Karpas-422 (cell line): ENCODE results near the gene NIPSNAP2. TPM values are rescaled to one million over a fixed set of nuclear protein-coding genes. Genes with fewer than 3 reads are reported as not detected.
"Not testable (repeated sequence)": the region's sequence is repeated elsewhere in the genome, so short reads cannot be mapped to it uniquely, and the experiment has no call there.

Source experiments
- DNase-seq: peaks from one replicate; pipeline ENCODE4 v3.0.0-alpha.2; 2015
- H2AFZ ChIP-seq: fragments of 200-600 bp; sonication (generic); 2 replicates; pipeline ENCODE4 v1.6.1; 2014; ENCODE audit warnings: antibody characterized with exemption, low read length, mixed read lengths
- H3K27ac ChIP-seq: fragments of 200-600 bp; sonication (generic); 2 replicates; pipeline ENCODE4 v1.5.1; 2014; ENCODE audit warnings: mild to moderate bottlenecking, low read length, moderate library complexity
- H3K27me3 ChIP-seq: fragments of 200-600 bp; sonication (generic); 2 replicates; pipeline ENCODE4 v1.6.1; 2014; ENCODE audit warnings: low read length, mixed read lengths
- H3K36me3 ChIP-seq: fragments of 200-600 bp; sonication (generic); 2 replicates; pipeline ENCODE4 v1.6.1; 2014; ENCODE audit warnings: low read length, mixed read lengths; ENCODE audit not compliant: insufficient read depth
- H3K4me1 ChIP-seq: fragments of 200-600 bp; sonication (generic); 2 replicates; pipeline ENCODE4 v1.6.1; 2014; ENCODE audit warnings: mild to moderate bottlenecking, low read length, mixed read lengths
- H3K4me2 ChIP-seq: fragments of 200-600 bp; sonication (generic); 2 replicates; pipeline ENCODE4 v1.6.1; 2014; ENCODE audit warnings: low read length, low read depth, mild to moderate bottlenecking; ENCODE audit not compliant: poor library complexity, severe bottlenecking
- H3K4me3 ChIP-seq: fragments of 200-600 bp; sonication (generic); 2 replicates; pipeline ENCODE4 v1.5.1; 2014; ENCODE audit warnings: mild to moderate bottlenecking, antibody characterized with exemption, low read length, mixed read lengths
- H3K79me2 ChIP-seq: fragments of 200-600 bp; sonication (generic); 2 replicates; pipeline ENCODE4 v1.6.1; 2014; ENCODE audit warnings: mild to moderate bottlenecking, low read length, mixed read lengths
- H3K9ac ChIP-seq: fragments of 200-600 bp; sonication (generic); 2 replicates; pipeline ENCODE4 v1.6.0; 2014; ENCODE audit warnings: low read length
- H3K9me2 ChIP-seq: fragments of 200-600 bp; sonication (generic), shearing (Covaris generic); replicated peaks from 2 replicates; pipeline ENCODE4 v1.6.0; 2014; ENCODE audit warnings: mild to moderate bottlenecking, low read length, moderate library complexity; ENCODE audit not compliant: insufficient read depth
- H3K9me3 ChIP-seq: fragments of 300-700, 200-600 bp; sonication (generic); 2 replicates; pipeline ENCODE4 v1.6.1; 2014; ENCODE audit warnings: low read length, mixed read lengths
- H4K20me1 ChIP-seq: fragments of 200-600 bp; sonication (generic); 2 replicates; pipeline ENCODE4 v1.6.1; 2014; ENCODE audit warnings: mild to moderate bottlenecking, antibody characterized with exemption, low read length, low read depth; ENCODE audit not compliant: insufficient read depth
- total RNA-seq: library from RNA; depleted of rRNA; stranded (reverse); fragments of >200 nt; shearing (Covaris generic); gene quantifications from 2 replicates; pipeline ENCODE4 v1.2.3, GENCODE V29; 2014; ENCODE audit warnings: low replicate concordance

Gene NIPSNAP2
- total RNA-seq, 1 experiment from 2014 or later: 48.6 TPM

- peak overlapping the region; percentile 77; the same call in 1 of the 2 replicates for H2AFZ ChIP-seq
- not testable (repeated sequence) for H3K27me3 ChIP-seq, DNase-seq, H3K36me3 ChIP-seq, H3K4me1 ChIP-seq, H3K9me3 ChIP-seq, H3K27ac ChIP-seq, H3K9me2 ChIP-seq, H4K20me1 ChIP-seq
- H3K4me2 ChIP-seq: peak overlapping the region; percentile 98
- peak overlapping the region; percentile 99 for H3K9ac ChIP-seq
- H3K4me3 ChIP-seq: peak overlapping the region; percentile 100
- H3K79me2 ChIP-seq: peaks cover 23% of the 10 kb centered on the region
Measured at GRCh38 chr7:55952352-55952671, 12.1 kb upstream of the NIPSNAP2 start.

- Histone ChIP-seq H3K27ac (no peak overlapping the region), H3K27me3 (no peaks in the 10 kb centered on the region), H3K79me2 (peaks cover 23% of the 10 kb centered on the region), H3K9me2 (no peaks in the 10 kb centered on the region), H3K9me3 (no peaks in the 10 kb centered on the region), H3K36me3 (peaks cover 7% of the 10 kb centered on the region; the same call in 1 of the 2 replicates), H2AFZ (no peak overlapping the region), H4K20me1 (no peaks in the 10 kb centered on the region), H3K4me2 (no peak overlapping the region), H3K4me3 (no peak overlapping the region), H3K4me1 (peaks cover 9% of the 10 kb centered on the region), H3K9ac (no peak overlapping the region)
- DNase-seq: no peak
Measured at GRCh38 chr7:55953707-55954475, 10.5 kb upstream of the NIPSNAP2 start.

DNA sequence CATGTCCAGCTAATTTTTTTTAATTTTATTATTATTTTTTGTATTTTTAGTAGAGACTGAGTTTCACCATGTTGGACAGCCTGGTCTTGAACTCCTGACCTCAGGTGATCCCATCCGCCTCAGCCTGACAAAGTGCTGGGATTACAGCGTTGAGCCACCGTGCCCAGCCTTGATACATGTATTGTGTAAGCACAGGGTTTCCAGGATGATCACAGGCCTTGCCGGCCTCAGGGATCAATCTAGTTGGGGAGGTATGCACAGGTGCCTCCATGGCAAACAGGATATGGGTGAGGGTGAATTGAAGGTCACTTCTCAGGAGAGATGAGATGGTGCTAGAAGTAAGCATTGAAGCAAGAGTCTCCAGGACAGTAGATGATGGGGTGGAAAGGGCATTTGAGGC is 7.2 kb upstream of the NIPSNAP2 start:
- DNase-seq: no peak
- H3K4me1 ChIP-seq: peaks cover 9% of the 10 kb centered on the region
- H4K20me1 ChIP-seq: no peaks in the 10 kb centered on the region
- no peak overlapping the region for H2AFZ ChIP-seq
- H3K79me2 ChIP-seq: peaks cover 18% of the 10 kb centered on the region
- H3K4me3 ChIP-seq: no peak overlapping the region
- H3K36me3 ChIP-seq: peaks cover 7% of the 10 kb centered on the region; the same call in 1 of the 2 replicates
- H3K9ac ChIP-seq: no peak overlapping the region
- no peaks in the 10 kb centered on the region for H3K9me2 ChIP-seq
- no peaks in the 10 kb centered on the region for H3K9me3 ChIP-seq
- H3K27me3 ChIP-seq: no peaks in the 10 kb centered on the region
- H3K27ac ChIP-seq: no peak overlapping the region
- H3K4me2 ChIP-seq: no peak overlapping the region

DNA sequence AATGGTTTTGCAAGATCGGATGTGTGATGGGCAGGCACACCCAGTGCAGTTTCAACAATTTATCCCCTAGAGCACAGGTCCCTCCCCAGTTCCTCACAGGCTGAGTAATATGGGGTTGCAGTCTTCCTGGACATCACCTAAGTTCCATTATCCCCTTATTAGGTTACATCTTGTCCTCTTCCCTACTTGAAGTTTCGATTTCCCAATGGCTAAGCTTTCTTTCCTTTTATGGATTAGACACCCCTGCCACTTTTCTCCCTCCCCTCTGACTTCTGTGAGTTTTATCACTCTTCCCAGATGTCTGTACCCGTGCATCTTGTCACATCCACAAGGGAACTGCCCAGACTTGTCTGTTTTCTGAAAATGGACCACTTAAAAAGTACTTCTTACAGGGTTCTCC is 2.4 kb upstream of the NIPSNAP2 start:
- H3K79me2 ChIP-seq: peaks cover 28% of the 10 kb centered on the region
- no peaks in the 10 kb centered on the region for H3K27me3 ChIP-seq
- no peaks in the 10 kb centered on the region for H3K36me3 ChIP-seq
- DNase-seq: no peak
- H4K20me1 ChIP-seq: no peaks in the 10 kb centered on the region
- H3K9me3 ChIP-seq: no peaks in the 10 kb centered on the region
- no peak overlapping the region for H3K27ac ChIP-seq
- H3K9ac ChIP-seq: no peak overlapping the region
- H2AFZ ChIP-seq: no peak overlapping the region
- no peaks in the 10 kb centered on the region for H3K9me2 ChIP-seq
- peaks cover 16% of the 10 kb centered on the region for H3K4me1 ChIP-seq
- no peak overlapping the region for H3K4me2 ChIP-seq
- H3K4me3 ChIP-seq: no peak overlapping the region

DNA sequence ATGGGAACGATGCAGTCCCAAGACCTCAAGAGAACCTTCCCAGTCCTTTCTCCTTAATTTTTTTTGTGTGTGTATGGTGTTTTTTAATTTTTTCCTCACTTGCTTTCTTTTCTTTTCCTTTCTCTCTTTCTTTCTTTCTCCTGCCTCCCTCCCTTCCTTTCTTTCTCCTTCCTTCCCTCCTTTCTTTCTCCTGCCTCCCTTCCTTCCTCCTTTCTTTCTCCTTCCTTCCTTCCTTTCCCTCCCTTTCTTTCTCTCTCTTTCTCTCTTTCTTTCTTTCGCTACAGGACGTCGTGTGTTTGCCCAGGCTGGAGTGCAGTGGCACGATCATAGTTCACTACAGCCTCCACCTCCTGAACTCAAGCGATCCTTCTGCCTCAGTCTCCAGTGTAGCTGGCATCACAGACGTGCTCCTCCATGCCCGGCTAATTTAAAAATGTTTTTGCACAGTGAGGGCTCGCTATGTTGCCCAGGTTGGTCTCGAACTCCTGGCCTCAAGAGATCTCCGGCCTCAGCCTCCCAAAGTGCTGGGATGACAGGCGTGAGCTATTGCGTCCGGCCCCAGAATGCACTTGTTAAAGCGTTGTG is 709 bp upstream of the NIPSNAP2 start:
- no peaks in the 10 kb centered on the region for H4K20me1 ChIP-seq
- peak overlapping the region; percentile 68 for H3K4me3 ChIP-seq
- H3K27ac ChIP-seq: no peak overlapping the region
- DNase-seq: no peak
- no peaks in the 10 kb centered on the region for H3K27me3 ChIP-seq
- H3K79me2 ChIP-seq: peaks cover 40% of the 10 kb centered on the region
- no peaks in the 10 kb centered on the region for H3K36me3 ChIP-seq
- peak overlapping the region; percentile 73 for H3K9ac ChIP-seq
- no peaks in the 10 kb centered on the region for H3K9me2 ChIP-seq
- no peaks in the 10 kb centered on the region for H3K9me3 ChIP-seq
- H2AFZ ChIP-seq: no peak overlapping the region; the same call in 1 of the 2 replicates
- peaks cover 16% of the 10 kb centered on the region for H3K4me1 ChIP-seq
- H3K4me2 ChIP-seq: peak overlapping the region; percentile 64

GRCh38 chr7:55965100-55965470 is 700 bp downstream of the NIPSNAP2 start:
- H3K4me2 ChIP-seq: peak overlapping the region; percentile 85
- peak; percentile 73 for DNase-seq
- H3K9me2 ChIP-seq: no peaks in the 10 kb centered on the region
- H3K4me3 ChIP-seq: peak overlapping the region; percentile 84
- peaks cover 52% of the 10 kb centered on the region for H3K79me2 ChIP-seq
- H4K20me1 ChIP-seq: no peaks in the 10 kb centered on the region
- no peaks in the 10 kb centered on the region for H3K36me3 ChIP-seq
- H3K27ac ChIP-seq: peak overlapping the region; percentile 50
- H3K9me3 ChIP-seq: no peaks in the 10 kb centered on the region
- peaks cover 16% of the 10 kb centered on the region for H3K4me1 ChIP-seq
- H2AFZ ChIP-seq: 0 out of 2 replicates have a peak overlapping the region, but pooled peaks have one; percentile 44
- H3K27me3 ChIP-seq: no peaks in the 10 kb centered on the region
- peak overlapping the region; percentile 86 for H3K9ac ChIP-seq

- Histone ChIP-seq H3K9me3 (no peaks in the 10 kb centered on the region), H3K4me2 (peak overlapping the region; percentile 85), H2AFZ (no peak overlapping the region), H3K9ac (no peak overlapping the region), H3K4me3 (peak overlapping the region; percentile 84; the same call in 1 of the 2 replicates), H3K4me1 (peaks cover 16% of the 10 kb centered on the region), H3K27ac (no peak overlapping the region), H4K20me1 (0 out of 2 replicates have a peak, but pooled peaks cover 3% of the 10 kb centered on the region), H3K27me3 (no peaks in the 10 kb centered on the region), H3K36me3 (no peaks in the 10 kb centered on the region), H3K9me2 (no peaks in the 10 kb centered on the region), H3K79me2 (peaks cover 60% of the 10 kb centered on the region)
- DNase-seq: no peak
Measured at GRCh38 chr7:55965805-55966421, 1.5 kb downstream of the NIPSNAP2 start.

DNA sequence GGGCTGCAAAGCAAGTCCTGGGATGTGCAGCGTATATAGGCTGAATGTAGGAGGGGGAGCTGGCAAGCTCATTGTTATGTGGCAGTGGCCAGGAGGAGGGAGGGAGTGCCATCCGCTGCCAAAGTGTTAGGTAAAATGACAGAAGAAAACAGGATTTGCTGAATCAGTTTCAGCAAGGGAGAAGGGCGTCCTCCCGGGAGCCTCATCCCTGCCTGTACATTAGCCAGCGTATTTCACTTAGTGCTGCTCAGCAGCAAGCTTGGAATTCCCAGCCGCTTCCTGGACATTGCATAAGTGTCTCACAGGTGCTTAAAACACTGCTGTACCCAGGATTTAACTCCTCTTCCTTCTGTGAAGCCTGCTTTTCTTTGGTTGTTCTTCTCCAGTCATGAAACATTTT is 2.5 kb downstream of the NIPSNAP2 start:
- no peak for DNase-seq
- Histone ChIP-seq H3K79me2 (peaks cover 69% of the 10 kb centered on the region), H3K27ac (no peak overlapping the region), H3K9me2 (no peaks in the 10 kb centered on the region), H3K4me1 (peaks cover 16% of the 10 kb centered on the region), H3K36me3 (no peaks in the 10 kb centered on the region), H4K20me1 (0 out of 2 replicates have a peak, but pooled peaks cover 4% of the 10 kb centered on the region), H3K27me3 (no peaks in the 10 kb centered on the region), H3K4me3 (no peak overlapping the region), H3K9me3 (no peaks in the 10 kb centered on the region), H3K9ac (no peak overlapping the region), H2AFZ (no peak overlapping the region), H3K4me2 (no peak overlapping the region)
